HepG2 (cell line): ENCODE results near the gene PCNT. TPM values are rescaled to one million over a fixed set of nuclear protein-coding genes. Genes with fewer than 3 reads are reported as not detected.

ENCODE experiments used
- ARNT ChIP-seq: fragments of 450-650 bp; IDR thresholded peaks from 2 replicates; pipeline ENCODE4 v1.6.1; 2017
- ARNTL ChIP-seq: sonication (generic); formaldehyde crosslinking; IDR thresholded peaks from 2 replicates; pipeline ENCODE4 v1.4.0; 2020; ENCODE audit warnings: mild to moderate bottlenecking, missing genetic modification reagents
- ATAD3A ChIP-seq: sonication (generic); formaldehyde crosslinking; IDR thresholded peaks from 2 replicates; pipeline ENCODE4 v1.4.0; 2020; ENCODE audit warnings: missing genetic modification reagents
- JARID2 ChIP-seq: sonication (generic); formaldehyde crosslinking; IDR thresholded peaks from 2 replicates; pipeline ENCODE4 v1.8.1; 2023; ENCODE audit warnings: missing genetic modification reagents, inconsistent platforms; ENCODE audit not compliant: insufficient replicate concordance
- JDP2 ChIP-seq: sonication (generic); formaldehyde crosslinking; IDR thresholded peaks from 2 replicates; pipeline ENCODE4 v1.8.1; 2022; ENCODE audit warnings: missing genetic modification reagents, borderline replicate concordance
- JUNB ChIP-seq: sonication (generic); formaldehyde crosslinking; IDR thresholded peaks from 2 replicates; pipeline ENCODE4 v1.8.0; 2022; ENCODE audit warnings: missing genetic modification reagents, mild to moderate bottlenecking, borderline replicate concordance
- KDM1A ChIP-seq: IDR thresholded peaks from 2 replicates; pipeline ENCODE4 v1.6.1; 2016; ENCODE audit warnings: missing compliant biosample characterization
- KLF16 ChIP-seq, 2 experiments: sonication (generic) in 1 of 2; formaldehyde crosslinking in 1 of 2; IDR thresholded peaks; 2 replicates each; pipeline versions ENCODE4 v1.6.1 to v1.8.0; 2016 to 2023; ENCODE audit warnings: missing genetic modification reagents in 2 of 2, missing compliant biosample characterization in 1 of 2
- MEF2D ChIP-seq: sonication (generic); formaldehyde crosslinking; IDR thresholded peaks from 2 replicates; pipeline ENCODE4 v1.5.1; 2020; ENCODE audit warnings: mild to moderate bottlenecking, missing genetic modification reagents
- NR2C2 ChIP-seq: sonication (generic); formaldehyde crosslinking; IDR thresholded peaks from 2 replicates; pipeline ENCODE4 v1.4.0; 2020; ENCODE audit warnings: missing genetic modification reagents, mild to moderate bottlenecking, moderate library complexity, borderline replicate concordance
- RBFOX2 ChIP-seq: fragments of 200-400 bp; formaldehyde crosslinking; IDR thresholded peaks from 2 replicates; pipeline ENCODE4 v1.6.1; 2017; ENCODE audit warnings: low read depth, mild to moderate bottlenecking, low read length
- RCOR2 ChIP-seq: IDR thresholded peaks from 2 replicates; pipeline ENCODE4 v1.6.1; 2016; ENCODE audit warnings: missing biosample characterization, missing genetic modification reagents
- SRY ChIP-seq: sonication (generic); formaldehyde crosslinking; IDR thresholded peaks from 2 replicates; pipeline ENCODE4 v1.8.0; 2022; ENCODE audit warnings: mild to moderate bottlenecking, missing genetic modification reagents
- TBP ChIP-seq: sonication (generic); formaldehyde crosslinking; IDR thresholded peaks from 2 replicates; pipeline ENCODE4 v1.5.0; 2020; ENCODE audit warnings: missing genetic modification reagents
- ZNF550 ChIP-seq: sonication (generic); formaldehyde crosslinking; IDR thresholded peaks from 2 replicates; pipeline ENCODE4 v1.4.0; 2020; ENCODE audit warnings: mild to moderate bottlenecking, missing genetic modification reagents, borderline replicate concordance
- ZNF75D ChIP-seq: sonication (generic); formaldehyde crosslinking; IDR thresholded peaks from 2 replicates; pipeline ENCODE4 v1.8.1; 2023; ENCODE audit warnings: missing genetic modification reagents, mild to moderate bottlenecking, borderline replicate concordance
- ZNF891 ChIP-seq: sonication (generic); formaldehyde crosslinking; IDR thresholded peaks from 2 replicates; pipeline ENCODE4 v1.5.0; 2020; ENCODE audit warnings: mild to moderate bottlenecking, missing genetic modification reagents
- polyA plus RNA-seq, 8 experiments: library from polyadenylated mRNA; depleted of rRNA in 3 of 8; stranded (reverse) in 7 of 8; unstranded in 1 of 8; fragments of >200 nt; fragmentation: Illumina TruSeq in 4 of 8; extraction: Trizol in 4 of 8; gene quantifications; 2 replicates each; pipeline versions ENCODE4 v1.2.1 to v1.2.3, GENCODE V29; 2011 to 2016; ENCODE audit warnings: low read depth in 4 of 8, missing spikeins in 1 of 8, mixed read lengths in 1 of 8; ENCODE audit not compliant: insufficient read depth in 1 of 8
- total RNA-seq, 5 experiments: library from RNA; depleted of rRNA; stranded (reverse); fragments of >200 nt; fragmentation: Illumina TruSeq; extraction: Trizol; gene quantifications; 2 replicates each; pipeline ENCODE4 v1.2.3, GENCODE V29; 2016; ENCODE audit warnings: low read depth in 1 of 5
- TF ChIP-seq, protein P1 (sequence below): sonication (generic); formaldehyde crosslinking; conservative IDR thresholded peaks from 2 replicates; pipeline ENCODE4 v1.4.0; 2020; ENCODE audit warnings: missing genetic modification reagents
- TF ChIP-seq, protein P2 (sequence below): sonication (generic); formaldehyde crosslinking; IDR thresholded peaks from 2 replicates; pipeline ENCODE4 v1.5.0; 2020; ENCODE audit warnings: mild to moderate bottlenecking, missing genetic modification reagents
- TF ChIP-seq, protein P3 (sequence below): sonication (generic); IDR thresholded peaks from 2 replicates; pipeline ENCODE4 v1.6.1; 2016; ENCODE audit warnings: low read depth, borderline replicate concordance
- TF ChIP-seq, protein P4 (sequence below): sonication (generic); formaldehyde crosslinking; IDR thresholded peaks from 2 replicates; pipeline ENCODE4 v1.4.0; 2020; ENCODE audit warnings: low read depth, mild to moderate bottlenecking, missing genetic modification reagents
- TF ChIP-seq, protein P5 (sequence below): sonication (generic); formaldehyde crosslinking; IDR thresholded peaks from 2 replicates; pipeline ENCODE4 v1.5.0; 2020; ENCODE audit warnings: mild to moderate bottlenecking, missing genetic modification reagents

Gene PCNT
- total and polyA plus RNA-seq, 2 of the 13 experiments (the other 11 are each of a cell fraction or from before 2014, with no cell fraction given), result 5.6 to 12.4 TPM

DNA sequence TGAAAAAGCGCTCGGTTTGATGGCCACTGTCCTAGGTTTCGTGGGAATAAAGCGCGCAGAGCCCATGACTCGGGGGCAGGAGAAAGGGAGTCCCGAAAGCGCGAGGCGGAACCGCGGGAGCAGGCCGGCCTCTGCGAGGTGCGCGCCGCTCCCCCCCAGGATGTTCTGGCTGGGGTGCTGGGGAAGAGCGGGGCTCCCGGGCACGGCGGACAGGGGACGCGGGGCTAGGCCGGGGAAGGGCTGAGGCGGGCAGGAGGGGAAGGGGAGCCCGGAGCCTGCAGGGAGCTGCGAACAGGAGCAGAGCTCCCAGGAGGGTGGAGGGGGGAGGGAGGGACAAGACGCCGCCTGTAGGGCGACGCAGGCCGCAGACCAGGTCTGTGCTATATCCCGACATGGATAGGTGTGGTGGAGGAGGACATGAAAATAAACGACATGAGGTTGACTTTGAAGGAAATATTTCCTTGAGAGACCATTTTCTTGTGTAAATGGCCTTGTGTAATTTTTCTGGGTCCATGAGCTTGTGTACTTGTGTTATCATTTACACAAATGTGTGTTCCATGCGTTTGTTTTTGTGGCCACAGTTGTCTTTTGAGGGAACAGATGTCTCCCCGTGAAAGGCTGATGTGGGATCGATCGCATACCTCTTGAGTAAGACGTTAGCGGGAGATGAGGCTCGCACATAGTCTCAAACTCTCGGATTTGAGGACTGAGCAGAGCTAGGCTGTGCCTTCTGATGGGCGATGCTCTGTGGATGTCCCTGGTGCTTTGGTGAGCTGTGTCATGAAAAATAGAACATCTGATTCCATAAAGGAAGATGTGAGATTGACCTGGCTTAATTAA, 1.3 kb downstream of the PCNT start (continued):
- TF ChIP-seq, protein P1, sequence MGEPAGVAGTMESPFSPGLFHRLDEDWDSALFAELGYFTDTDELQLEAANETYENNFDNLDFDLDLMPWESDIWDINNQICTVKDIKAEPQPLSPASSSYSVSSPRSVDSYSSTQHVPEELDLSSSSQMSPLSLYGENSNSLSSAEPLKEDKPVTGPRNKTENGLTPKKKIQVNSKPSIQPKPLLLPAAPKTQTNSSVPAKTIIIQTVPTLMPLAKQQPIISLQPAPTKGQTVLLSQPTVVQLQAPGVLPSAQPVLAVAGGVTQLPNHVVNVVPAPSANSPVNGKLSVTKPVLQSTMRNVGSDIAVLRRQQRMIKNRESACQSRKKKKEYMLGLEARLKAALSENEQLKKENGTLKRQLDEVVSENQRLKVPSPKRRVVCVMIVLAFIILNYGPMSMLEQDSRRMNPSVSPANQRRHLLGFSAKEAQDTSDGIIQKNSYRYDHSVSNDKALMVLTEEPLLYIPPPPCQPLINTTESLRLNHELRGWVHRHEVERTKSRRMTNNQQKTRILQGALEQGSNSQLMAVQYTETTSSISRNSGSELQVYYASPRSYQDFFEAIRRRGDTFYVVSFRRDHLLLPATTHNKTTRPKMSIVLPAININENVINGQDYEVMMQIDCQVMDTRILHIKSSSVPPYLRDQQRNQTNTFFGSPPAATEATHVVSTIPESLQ, result no peak
- TF ChIP-seq, protein P2, sequence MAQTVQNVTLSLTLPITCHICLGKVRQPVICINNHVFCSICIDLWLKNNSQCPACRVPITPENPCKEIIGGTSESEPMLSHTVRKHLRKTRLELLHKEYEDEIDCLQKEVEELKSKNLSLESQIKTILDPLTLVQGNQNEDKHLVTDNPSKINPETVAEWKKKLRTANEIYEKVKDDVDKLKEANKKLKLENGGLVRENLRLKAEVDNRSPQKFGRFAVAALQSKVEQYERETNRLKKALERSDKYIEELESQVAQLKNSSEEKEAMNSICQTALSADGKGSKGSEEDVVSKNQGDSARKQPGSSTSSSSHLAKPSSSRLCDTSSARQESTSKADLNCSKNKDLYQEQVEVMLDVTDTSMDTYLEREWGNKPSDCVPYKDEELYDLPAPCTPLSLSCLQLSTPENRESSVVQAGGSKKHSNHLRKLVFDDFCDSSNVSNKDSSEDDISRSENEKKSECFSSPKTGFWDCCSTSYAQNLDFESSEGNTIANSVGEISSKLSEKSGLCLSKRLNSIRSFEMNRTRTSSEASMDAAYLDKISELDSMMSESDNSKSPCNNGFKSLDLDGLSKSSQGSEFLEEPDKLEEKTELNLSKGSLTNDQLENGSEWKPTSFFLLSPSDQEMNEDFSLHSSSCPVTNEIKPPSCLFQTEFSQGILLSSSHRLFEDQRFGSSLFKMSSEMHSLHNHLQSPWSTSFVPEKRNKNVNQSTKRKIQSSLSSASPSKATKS, result no peak
- TF ChIP-seq, protein P3, sequence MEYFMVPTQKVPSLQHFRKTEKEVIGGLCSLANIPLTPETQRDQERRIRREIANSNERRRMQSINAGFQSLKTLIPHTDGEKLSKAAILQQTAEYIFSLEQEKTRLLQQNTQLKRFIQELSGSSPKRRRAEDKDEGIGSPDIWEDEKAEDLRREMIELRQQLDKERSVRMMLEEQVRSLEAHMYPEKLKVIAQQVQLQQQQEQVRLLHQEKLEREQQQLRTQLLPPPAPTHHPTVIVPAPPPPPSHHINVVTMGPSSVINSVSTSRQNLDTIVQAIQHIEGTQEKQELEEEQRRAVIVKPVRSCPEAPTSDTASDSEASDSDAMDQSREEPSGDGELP, result no peak
- TF ChIP-seq KDM1A (CRISPR knock-in tag), result no peak
- no peak for TF ChIP-seq KLF16 (CRISPR knock-in tag; IDR thresholded peaks at IDR 0.05)
- TF ChIP-seq ZNF550 (CRISPR knock-in tag), result no peak
- TF ChIP-seq JUNB (CRISPR knock-in tag), result no peak
- TF ChIP-seq ZNF75D (CRISPR knock-in tag), result no peak
- TF ChIP-seq TBP, result no peak
- peak; percentile 54; the same call in 1 of the 2 replicates for TF ChIP-seq ZNF891 (CRISPR knock-in tag)
- TF ChIP-seq SRY, result no peak
- TF ChIP-seq MEF2D (CRISPR knock-in tag), result no peak
- TF ChIP-seq RBFOX2, result no peak
- no peak for TF ChIP-seq RCOR2
- no peak for TF ChIP-seq ATAD3A
- TF ChIP-seq JDP2 (CRISPR knock-in tag), result no peak
- TF ChIP-seq, protein P4, sequence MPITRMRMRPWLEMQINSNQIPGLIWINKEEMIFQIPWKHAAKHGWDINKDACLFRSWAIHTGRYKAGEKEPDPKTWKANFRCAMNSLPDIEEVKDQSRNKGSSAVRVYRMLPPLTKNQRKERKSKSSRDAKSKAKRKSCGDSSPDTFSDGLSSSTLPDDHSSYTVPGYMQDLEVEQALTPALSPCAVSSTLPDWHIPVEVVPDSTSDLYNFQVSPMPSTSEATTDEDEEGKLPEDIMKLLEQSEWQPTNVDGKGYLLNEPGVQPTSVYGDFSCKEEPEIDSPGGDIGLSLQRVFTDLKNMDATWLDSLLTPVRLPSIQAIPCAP, result no peak
- no peak for TF ChIP-seq ARNT
- no peak for TF ChIP-seq ARNTL (CRISPR knock-in tag)
- no peak for TF ChIP-seq NR2C2 (CRISPR knock-in tag)
- TF ChIP-seq, protein P5, sequence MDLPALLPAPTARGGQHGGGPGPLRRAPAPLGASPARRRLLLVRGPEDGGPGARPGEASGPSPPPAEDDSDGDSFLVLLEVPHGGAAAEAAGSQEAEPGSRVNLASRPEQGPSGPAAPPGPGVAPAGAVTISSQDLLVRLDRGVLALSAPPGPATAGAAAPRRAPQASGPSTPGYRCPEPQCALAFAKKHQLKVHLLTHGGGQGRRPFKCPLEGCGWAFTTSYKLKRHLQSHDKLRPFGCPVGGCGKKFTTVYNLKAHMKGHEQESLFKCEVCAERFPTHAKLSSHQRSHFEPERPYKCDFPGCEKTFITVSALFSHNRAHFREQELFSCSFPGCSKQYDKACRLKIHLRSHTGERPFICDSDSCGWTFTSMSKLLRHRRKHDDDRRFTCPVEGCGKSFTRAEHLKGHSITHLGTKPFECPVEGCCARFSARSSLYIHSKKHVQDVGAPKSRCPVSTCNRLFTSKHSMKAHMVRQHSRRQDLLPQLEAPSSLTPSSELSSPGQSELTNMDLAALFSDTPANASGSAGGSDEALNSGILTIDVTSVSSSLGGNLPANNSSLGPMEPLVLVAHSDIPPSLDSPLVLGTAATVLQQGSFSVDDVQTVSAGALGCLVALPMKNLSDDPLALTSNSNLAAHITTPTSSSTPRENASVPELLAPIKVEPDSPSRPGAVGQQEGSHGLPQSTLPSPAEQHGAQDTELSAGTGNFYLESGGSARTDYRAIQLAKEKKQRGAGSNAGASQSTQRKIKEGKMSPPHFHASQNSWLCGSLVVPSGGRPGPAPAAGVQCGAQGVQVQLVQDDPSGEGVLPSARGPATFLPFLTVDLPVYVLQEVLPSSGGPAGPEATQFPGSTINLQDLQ, result no peak
- no peak for TF ChIP-seq JARID2
